Endothelial cell of umbilical vein (primary cell): Measurements from ENCODE around the gene ADAT3.

Source experiments
- EZH2 ChIP-seq: IDR thresholded peaks from 2 replicates; pipeline ENCODE4 v1.6.1; 2012; ENCODE audit warnings: borderline replicate concordance, low read depth, mild to moderate bottlenecking, moderate library complexity, low read length, inconsistent platforms; ENCODE audit not compliant: severe bottlenecking
- GATA2 ChIP-seq: IDR thresholded peaks from 2 replicates; pipeline ENCODE4 v1.7.0; 2011; ENCODE audit warnings: low read depth, mild to moderate bottlenecking, moderate library complexity, mixed read lengths, low read length; ENCODE audit not compliant: insufficient read length, insufficient read depth
- JUN ChIP-seq: IDR thresholded peaks from 2 replicates; pipeline ENCODE4 v1.6.1; 2011; ENCODE audit warnings: borderline replicate concordance, low read depth; ENCODE audit not compliant: insufficient read length, insufficient read depth
- POLR2A ChIP-seq: IDR thresholded peaks from 2 replicates; pipeline ENCODE4 v1.6.1; 2012; ENCODE audit warnings: low read depth, mild to moderate bottlenecking, control low read depth, low read length
- POLR2AphosphoS5 ChIP-seq: IDR thresholded peaks from 2 replicates; pipeline ENCODE4 v1.6.1; 2012; ENCODE audit warnings: low read depth, mild to moderate bottlenecking, control low read depth, low read length, moderate library complexity; ENCODE audit not compliant: insufficient read depth
- TF ChIP-seq, protein P1 (sequence below), 2 donors: IDR thresholded peaks; 1 replicate in 1 of 2; 2 replicates in 1 of 2; pipeline ENCODE4 v1.5.1; 2011; ENCODE audit warnings: low read length in 2 of 2, mild to moderate bottlenecking in 2 of 2, moderate library complexity in 2 of 2, control low read depth in 1 of 2, inconsistent platforms in 1 of 2, low read depth in 1 of 2; ENCODE audit not compliant: insufficient read depth in 1 of 2; ENCODE audit errors: extremely low read depth in 1 of 2
- TF ChIP-seq, protein P2 (sequence below): IDR thresholded peaks from 2 replicates; pipeline ENCODE4 v1.6.1; 2011; ENCODE audit not compliant: insufficient read depth, insufficient read length

DNA sequence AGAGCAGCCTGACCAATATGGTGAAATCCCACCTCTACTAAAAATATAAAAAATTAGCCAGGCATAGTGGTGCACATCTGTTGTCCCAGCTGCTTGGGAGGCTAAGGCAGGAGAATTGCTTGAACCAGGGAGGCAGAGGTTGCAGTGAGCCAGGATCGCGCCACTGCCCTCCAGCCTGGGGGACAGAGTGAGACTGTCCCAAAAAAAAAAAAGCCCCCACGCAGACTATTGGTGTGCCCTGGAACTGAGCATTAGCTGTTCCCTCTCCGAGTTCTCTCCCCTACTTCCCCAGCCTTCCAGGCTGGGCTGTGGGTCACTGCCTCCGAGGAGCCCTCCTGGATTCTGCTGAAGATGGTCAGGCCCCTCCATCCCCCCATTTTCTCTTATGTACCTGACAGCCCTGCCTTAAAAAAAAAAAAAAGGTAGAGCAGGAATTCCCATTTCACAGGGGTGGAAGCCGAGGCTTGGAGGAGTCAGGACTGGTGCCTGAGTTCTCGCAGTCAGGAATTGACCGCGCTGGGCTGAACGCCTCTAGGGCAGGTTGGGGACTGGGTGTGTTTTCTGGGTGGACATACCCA lies 1.9 kb downstream of the ADAT3 start:
- TF ChIP-seq, protein P1, sequence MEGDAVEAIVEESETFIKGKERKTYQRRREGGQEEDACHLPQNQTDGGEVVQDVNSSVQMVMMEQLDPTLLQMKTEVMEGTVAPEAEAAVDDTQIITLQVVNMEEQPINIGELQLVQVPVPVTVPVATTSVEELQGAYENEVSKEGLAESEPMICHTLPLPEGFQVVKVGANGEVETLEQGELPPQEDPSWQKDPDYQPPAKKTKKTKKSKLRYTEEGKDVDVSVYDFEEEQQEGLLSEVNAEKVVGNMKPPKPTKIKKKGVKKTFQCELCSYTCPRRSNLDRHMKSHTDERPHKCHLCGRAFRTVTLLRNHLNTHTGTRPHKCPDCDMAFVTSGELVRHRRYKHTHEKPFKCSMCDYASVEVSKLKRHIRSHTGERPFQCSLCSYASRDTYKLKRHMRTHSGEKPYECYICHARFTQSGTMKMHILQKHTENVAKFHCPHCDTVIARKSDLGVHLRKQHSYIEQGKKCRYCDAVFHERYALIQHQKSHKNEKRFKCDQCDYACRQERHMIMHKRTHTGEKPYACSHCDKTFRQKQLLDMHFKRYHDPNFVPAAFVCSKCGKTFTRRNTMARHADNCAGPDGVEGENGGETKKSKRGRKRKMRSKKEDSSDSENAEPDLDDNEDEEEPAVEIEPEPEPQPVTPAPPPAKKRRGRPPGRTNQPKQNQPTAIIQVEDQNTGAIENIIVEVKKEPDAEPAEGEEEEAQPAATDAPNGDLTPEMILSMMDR (IDR thresholded peaks at IDR 0.05; ENCODE audit: extremely low read depth in 1 of 2, insufficient read depth in 1 of 2, low read depth in 1 of 2, low read length in 2 of 2) = no peak
- TF ChIP-seq POLR2A (no peak), EZH2 (no peak), POLR2AphosphoS5 (no peak), JUN (no peak), GATA2 (no peak)
- TF ChIP-seq, protein P2, sequence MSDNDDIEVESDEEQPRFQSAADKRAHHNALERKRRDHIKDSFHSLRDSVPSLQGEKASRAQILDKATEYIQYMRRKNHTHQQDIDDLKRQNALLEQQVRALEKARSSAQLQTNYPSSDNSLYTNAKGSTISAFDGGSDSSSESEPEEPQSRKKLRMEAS = no peak
